Measurements from ENCODE around the gene FAM83C.
"Not testable (repeated sequence)": the region's sequence is repeated elsewhere in the genome, so short reads cannot be mapped to it uniquely, and the experiment has no call there.

DNA sequence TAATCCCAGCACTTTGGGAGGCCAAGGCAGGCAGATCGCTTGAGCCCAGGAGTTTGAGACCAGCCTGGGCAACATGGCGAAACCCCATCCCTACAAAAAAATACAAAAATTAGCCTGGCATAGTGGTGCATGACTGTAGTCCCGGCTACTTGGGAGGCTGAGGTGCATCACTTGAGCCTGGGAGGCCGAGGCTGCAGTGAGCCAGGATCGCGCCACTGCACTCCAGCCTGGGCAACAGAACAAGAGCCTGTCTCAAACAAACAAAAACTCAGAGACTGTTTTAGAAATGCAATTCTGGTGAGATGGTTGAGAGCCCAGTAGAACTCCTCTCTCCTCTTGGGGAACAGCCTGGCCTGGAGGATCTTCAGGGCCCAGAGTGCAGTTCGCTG lies 23.4 kb upstream of the FAM83C start:
- TF ChIP-seq, protein P1, sequence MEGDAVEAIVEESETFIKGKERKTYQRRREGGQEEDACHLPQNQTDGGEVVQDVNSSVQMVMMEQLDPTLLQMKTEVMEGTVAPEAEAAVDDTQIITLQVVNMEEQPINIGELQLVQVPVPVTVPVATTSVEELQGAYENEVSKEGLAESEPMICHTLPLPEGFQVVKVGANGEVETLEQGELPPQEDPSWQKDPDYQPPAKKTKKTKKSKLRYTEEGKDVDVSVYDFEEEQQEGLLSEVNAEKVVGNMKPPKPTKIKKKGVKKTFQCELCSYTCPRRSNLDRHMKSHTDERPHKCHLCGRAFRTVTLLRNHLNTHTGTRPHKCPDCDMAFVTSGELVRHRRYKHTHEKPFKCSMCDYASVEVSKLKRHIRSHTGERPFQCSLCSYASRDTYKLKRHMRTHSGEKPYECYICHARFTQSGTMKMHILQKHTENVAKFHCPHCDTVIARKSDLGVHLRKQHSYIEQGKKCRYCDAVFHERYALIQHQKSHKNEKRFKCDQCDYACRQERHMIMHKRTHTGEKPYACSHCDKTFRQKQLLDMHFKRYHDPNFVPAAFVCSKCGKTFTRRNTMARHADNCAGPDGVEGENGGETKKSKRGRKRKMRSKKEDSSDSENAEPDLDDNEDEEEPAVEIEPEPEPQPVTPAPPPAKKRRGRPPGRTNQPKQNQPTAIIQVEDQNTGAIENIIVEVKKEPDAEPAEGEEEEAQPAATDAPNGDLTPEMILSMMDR (IDR thresholded peaks at IDR 0.05), result not testable (repeated sequence)
- not testable (repeated sequence) for TF ChIP-seq EZH2, EZH2phosphoT487 (IDR thresholded peaks at IDR 0.05)
